Fibroblast of mammary gland (primary cell): Measurements from ENCODE around the gene ACOT11.

Experiments
- DNase-seq: peaks from one replicate; pipeline ENCODE4 v3.0.0-alpha.2; 2010; ENCODE audit warnings: low read depth
- H3K4me3 ChIP-seq: 2 replicates; pipeline ENCODE4 v1.5.1; 2011; ENCODE audit warnings: low read depth, mild to moderate bottlenecking, low read length, moderate library complexity; ENCODE audit not compliant: control insufficient read depth
- TF ChIP-seq, protein P1 (sequence below): conservative IDR thresholded peaks from 2 replicates; pipeline ENCODE4 v1.5.1; 2011; ENCODE audit warnings: low read depth, low read length, inconsistent platforms; ENCODE audit not compliant: control insufficient read depth, insufficient read depth

ACOT11 gene

DNA sequence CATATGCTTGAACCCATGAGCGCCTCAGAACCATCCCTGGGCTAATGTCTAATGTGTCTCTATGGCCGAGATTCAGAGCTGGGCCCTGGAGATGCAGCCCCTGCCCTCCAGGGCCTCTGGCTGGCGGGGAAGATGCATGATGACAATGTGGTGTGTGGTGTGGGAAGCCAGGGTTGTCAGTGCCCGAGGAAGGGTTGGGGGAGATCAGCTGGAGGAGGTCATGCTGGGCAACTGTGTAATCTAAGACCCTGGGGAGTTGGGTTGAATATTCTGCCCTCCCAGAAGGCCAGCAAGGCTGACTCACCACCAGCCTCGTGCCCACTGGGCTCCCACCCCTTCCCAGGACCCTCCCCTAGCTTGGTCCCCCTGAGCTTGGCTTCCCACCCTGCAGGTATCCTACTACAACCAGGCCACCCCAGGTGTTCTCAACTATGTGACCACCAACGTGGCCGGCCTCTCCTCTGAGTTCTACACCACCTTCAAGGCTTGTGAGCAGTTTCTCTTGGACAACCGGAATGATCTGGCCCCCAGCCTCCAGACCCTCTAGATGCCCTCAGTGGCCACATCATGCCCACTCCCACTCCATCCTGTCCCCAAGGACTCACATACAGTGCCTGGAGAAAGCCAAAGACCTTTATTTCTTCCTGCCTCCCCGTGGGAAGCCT lies 60.7 kb downstream of the ACOT11 start:
- no peak for DNase-seq
- TF ChIP-seq, protein P1, sequence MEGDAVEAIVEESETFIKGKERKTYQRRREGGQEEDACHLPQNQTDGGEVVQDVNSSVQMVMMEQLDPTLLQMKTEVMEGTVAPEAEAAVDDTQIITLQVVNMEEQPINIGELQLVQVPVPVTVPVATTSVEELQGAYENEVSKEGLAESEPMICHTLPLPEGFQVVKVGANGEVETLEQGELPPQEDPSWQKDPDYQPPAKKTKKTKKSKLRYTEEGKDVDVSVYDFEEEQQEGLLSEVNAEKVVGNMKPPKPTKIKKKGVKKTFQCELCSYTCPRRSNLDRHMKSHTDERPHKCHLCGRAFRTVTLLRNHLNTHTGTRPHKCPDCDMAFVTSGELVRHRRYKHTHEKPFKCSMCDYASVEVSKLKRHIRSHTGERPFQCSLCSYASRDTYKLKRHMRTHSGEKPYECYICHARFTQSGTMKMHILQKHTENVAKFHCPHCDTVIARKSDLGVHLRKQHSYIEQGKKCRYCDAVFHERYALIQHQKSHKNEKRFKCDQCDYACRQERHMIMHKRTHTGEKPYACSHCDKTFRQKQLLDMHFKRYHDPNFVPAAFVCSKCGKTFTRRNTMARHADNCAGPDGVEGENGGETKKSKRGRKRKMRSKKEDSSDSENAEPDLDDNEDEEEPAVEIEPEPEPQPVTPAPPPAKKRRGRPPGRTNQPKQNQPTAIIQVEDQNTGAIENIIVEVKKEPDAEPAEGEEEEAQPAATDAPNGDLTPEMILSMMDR, result no peak
- no peak overlapping the region for H3K4me3 ChIP-seq

DNA sequence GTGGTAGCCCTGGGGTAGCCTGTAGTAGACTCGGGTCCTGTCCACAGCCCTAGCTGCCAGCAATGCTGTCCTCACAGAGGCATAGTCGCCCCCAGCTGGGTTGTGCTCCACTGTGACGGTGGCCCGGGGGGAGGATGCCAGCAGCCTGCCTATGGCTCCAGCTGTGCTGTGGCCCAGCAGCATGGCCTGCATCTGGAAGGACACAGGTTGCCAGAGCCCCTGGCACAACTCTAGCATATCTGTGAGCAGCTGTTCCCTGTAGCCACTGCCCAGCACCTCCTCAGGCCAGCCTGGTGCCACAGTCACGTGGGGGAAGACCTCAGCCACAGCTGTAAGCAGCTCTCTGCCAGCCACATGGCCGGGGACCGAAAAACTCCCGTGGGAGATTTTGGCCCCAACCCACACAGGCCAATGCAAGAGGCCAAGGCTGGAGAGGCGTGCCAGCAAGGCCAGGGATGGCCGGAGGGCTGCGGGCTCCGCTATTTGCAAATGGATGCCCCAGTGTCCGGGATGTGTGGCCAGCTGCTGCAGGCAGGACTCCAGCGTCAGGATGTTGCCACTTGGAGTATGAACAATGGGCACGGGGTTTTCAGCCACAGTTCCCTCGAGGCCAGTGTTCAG lies 61.4 kb downstream of the ACOT11 start:
- no peak overlapping the region for H3K4me3 ChIP-seq
- DNase-seq, result no peak
- TF ChIP-seq, protein P1, result no peak

DNA sequence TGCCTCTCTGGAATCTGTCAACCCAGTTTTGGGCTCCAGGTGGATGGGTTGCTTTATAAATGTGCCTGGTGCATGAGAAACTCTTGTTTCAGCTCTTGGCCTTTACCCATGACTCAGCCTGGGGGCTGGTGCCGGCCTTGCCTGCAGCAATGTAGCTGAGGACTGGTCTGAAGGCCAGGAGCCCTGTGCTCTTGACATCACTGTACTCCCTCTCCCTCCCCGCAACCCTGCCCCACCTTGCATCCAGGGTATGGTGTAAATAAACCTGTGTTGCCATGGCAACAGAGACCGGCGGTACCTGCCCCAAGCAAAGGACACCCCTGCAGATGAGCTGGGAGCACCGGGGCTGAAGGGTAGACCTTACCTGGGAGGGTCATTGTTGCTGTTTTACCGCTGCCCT lies 62.0 kb downstream of the ACOT11 start:
- H3K4me3 ChIP-seq, result no peak overlapping the region
- no peak for DNase-seq
- TF ChIP-seq, protein P1, result no peak

DNA sequence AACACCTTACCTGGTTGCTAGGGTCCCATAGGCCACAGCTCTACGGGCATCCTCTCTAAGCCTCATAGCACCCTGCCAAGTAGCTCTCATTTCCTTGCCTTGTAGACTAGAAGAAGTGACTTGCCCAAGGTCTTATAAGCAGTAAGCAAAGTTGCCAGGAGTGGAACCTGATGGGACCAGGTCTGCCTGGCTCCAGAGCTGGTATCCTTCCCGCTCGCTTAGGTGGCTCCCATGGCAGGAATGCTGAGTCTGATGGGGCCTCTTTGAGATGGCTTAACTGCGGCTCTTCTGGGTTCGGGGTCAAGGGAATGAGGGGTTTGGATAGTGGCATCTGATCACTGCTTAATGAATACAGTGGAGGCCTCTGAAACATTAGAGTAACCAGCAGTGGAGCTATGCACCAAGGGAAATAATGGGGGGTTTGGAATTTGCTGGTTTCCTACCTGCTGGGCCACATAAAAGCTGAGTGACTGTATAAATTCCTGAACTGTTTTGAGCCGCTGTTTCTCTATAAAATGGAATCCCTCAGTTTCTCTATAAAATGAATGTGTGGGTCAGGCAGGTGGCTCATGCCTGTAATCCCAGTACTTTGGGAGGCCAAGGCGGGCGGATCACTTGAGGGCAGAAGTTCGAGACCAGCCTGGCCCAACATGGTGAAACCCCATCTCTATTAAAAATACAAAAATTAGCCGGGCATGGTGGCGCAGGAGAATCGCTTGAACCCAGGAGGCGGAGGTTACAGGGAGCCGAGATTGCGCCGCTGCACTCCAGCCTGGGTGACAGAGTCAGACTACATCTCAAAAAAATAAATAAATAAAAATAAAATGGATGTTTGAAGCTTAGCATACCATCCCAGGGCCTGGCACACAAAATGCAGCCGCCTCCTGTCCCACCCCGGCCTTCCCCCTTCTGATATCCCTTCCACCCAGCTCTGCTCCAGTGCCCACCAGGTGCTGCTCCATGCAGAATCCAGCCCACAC lies 62.9 kb downstream of the ACOT11 start:
- TF ChIP-seq, protein P1, result no peak
- no peak overlapping the region for H3K4me3 ChIP-seq
- DNase-seq, result no peak

DNA sequence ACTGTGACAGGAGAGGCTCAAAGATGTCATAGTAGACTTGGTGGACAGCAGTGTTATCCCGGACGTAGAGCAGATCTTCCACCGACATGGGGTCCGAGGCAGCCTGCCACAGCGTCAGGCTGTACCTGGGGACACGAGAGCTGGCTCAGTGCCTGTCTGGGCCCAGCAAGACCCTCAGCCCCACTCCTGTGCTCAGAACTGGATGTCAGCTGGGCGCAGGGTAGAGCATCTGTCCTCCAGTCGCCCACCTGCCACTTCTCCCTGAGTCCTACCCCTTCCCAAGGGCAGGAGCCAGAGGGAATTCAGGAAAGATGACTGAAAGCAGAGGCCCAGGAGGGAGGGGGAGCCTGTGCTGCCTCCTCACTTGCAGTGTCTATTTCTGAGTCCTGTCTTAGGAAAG lies 63.6 kb downstream of the ACOT11 start:
- TF ChIP-seq, protein P1, result no peak

DNA sequence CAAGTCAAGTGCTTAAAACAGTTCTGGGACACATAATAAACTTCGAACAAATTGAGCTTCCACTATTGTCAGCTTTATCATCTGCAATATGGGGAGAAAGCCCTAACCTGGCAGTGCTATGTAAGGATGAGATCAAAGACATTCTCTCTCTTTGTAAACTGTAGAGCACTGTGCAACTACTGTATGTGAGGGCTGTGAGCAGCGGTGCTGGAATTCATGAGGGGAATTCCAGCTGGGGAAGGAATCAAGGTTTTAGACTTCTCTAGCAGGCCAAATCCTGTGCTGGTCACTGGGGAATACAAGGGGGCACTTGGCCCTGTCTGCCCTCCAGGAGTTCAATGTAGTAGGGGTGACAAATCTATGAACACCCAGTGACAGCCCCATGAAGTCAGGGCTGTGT lies 66.0 kb downstream of the ACOT11 start:
- DNase-seq, result no peak
- TF ChIP-seq, protein P1, result no peak
- no peak overlapping the region for H3K4me3 ChIP-seq

More for the DNA sequence above, 63.6 kb downstream of the ACOT11 start:
- DNase-seq, result no peak
- H3K4me3 ChIP-seq, result no peak overlapping the region
